ENCODE results near the gene ZFP57. TPM values are rescaled to one million over a fixed set of nuclear protein-coding genes. Genes with fewer than 3 reads are reported as not detected.

The ZFP57 gene
- total RNA-seq, 2 donors from 2014 or later: 0.30 to 12.6 TPM

DNA sequence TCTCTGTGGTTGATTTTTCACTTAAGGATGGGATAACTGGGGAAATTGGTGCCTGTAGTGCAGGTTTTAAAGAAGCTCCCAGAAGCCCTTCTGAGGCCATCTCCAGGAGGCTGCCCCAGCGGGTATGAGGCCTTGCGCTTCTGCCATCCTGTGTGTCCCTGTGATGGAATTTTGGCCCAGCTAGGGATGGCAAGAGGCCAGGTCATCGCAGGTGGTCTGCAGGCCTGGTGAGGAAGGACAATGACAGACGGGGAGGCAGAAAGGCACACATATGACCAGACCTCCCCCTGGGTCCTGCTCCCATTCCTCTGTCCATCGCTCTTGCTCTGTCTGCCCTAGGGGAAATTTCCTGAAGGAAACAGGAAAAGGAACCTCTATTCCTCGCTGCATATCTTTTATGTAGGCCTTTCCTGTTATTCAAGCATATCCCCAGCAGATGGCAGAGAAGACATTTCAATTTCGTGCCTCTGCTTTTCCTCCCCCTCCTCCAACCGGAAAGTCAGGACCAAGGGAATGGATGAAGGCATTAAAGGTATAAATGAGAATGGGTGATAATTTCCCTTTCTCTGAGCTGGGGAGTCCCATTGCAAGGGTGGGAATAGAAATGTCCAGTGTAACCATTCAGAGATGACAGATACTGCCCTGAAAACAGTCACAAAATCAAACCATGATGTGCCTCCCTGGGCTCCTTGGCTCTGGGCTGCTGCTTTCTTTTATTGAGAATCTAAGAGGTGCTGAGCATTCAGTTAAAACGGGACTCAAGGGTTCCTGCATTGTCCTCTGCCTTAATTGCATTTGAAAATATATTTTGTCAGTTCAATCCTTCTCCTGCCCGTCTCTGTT, 24.7 kb upstream of the ZFP57 start:
- no peaks in the 10 kb centered on the region for H3K9me3 ChIP-seq
- H3K36me3 ChIP-seq: no peaks in the 10 kb centered on the region
- DNase-seq (ENCODE audit: low spot score): no peak
- no peaks in the 10 kb centered on the region for H3K4me1 ChIP-seq
- H3K27me3 ChIP-seq: no peaks in the 10 kb centered on the region
- no peak overlapping the region for H3K4me3 ChIP-seq
- no peak overlapping the region for H3K27ac ChIP-seq
- peak; percentile 44 to 74 for TF ChIP-seq CTCF (IDR thresholded peaks at IDR 0.05)

DNA sequence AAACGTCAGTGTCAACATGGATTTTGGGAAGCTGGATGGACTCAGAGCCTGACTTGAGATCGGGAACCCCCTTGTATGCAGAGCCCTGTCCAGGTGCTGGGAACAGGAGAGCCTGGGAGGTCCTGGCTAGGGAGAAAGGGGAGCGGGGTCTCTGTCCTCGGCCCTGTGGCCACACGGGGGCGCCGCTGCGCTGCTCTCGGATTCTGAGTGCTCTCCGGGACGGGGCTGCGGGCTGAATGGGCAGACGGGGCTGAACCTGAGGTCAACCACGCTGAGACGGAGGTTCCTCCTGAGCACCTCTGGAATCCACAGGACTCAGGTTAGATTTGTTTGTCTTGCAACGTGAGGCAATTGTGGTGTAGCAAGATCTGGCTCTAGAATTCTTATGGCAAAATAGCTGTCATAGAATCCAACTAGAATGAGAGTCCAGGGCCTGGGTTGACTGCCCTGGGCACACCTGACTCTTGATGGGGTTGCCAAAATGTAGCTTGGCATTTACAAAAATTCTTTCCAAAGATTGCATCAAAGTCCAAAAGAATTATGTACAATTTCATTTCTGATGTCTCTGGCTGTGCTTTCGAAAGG, 21.7 kb upstream of the ZFP57 start:
- Histone ChIP-seq H3K4me3 (no peak overlapping the region), H3K27ac (no peak overlapping the region), H3K4me1 (no peaks in the 10 kb centered on the region), H3K27me3 (no peaks in the 10 kb centered on the region), H3K9me3 (no peaks in the 10 kb centered on the region), H3K36me3 (no peaks in the 10 kb centered on the region)
- peak; percentile 26 to 52 for TF ChIP-seq CTCF (IDR thresholded peaks at IDR 0.05)
- no peak for DNase-seq (ENCODE audit: low spot score)

DNA sequence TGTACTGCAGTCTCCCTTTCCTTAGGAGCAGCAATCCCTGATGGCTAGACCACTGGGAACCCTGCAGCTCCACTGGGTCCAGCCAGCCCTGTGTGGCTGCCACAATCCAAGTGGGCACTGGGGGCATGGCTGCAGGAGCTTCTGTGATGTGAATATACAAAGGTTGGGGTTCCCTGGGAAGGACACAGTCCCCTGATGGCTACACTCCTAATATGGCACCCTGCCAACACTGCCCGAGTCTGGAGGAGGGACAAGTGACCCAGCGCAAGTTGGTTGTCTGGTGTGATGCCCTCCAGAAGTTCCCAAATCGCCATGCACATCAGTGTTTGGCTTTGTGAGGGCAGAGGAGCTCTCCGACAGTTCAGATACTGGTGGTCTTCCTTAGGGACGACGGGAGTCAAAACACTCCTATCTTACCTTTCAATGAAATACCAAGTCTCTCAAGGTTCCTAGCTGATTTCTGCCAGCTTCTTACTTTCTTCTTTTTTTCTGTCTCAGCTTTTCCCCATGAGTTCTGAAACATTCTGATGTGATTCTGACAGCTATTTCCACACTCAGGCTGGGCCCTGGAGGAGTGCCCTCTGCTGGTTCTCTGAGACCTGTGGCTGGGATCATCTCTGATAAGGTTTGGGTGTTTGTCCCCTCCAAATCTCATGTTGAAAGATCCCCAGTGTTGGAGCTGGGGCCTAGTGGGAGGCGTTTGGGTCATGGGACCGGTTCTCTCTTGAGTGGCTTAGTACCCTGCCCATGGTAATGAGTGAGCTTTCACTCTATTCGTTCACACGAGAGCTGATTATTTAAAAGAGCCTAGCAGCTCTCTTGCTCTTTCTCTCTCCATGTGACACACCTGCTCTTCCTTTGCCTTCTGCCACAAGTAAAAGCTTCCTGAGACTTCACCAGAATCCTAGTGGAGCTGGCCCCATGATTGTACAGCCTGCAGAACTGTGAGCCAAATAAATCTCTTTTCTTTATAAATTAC, 15.5 kb upstream of the ZFP57 start:
- TF ChIP-seq CTCF (IDR thresholded peaks at IDR 0.05): peak; percentile 34 to 56
- H3K4me3 ChIP-seq: no peak overlapping the region
- H3K27ac ChIP-seq: no peak overlapping the region
- H3K27me3 ChIP-seq: no peaks in the 10 kb centered on the region
- no peaks in the 10 kb centered on the region for H3K4me1 ChIP-seq
- DNase-seq (ENCODE audit: low spot score): no peak
- H3K9me3 ChIP-seq: peaks cover 0 to 3% of the 10 kb centered on the region in 2 donors
- H3K36me3 ChIP-seq: no peaks in the 10 kb centered on the region

DNA sequence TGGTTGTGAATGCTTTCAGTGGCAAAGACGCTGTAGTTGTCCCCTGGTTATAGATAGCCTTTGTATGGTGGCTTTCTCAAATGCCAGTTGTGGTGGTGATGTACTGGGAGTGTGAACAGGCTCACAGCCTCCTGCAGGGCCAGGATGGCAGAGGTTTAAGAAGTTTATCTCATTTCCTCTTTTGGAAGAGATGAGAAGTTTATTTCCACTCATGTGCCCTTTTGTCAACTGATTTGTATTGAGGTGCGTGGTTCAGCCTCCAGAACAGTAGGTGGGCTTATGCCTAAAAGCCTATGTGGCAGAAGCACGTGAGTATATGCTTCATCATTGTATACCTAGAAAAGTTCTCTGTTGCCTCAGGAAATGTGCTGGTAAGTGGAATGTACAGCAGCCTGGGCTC, 13.7 kb upstream of the ZFP57 start:
- Histone ChIP-seq H3K9me3 (peaks cover 0 to 3% of the 10 kb centered on the region in 2 donors), H3K4me1 (no peaks in the 10 kb centered on the region), H3K4me3 (no peak overlapping the region), H3K36me3 (no peaks in the 10 kb centered on the region), H3K27ac (no peak overlapping the region), H3K27me3 (no peaks in the 10 kb centered on the region)
- no peak for TF ChIP-seq CTCF (IDR thresholded peaks at IDR 0.05)
- DNase-seq (ENCODE audit: low spot score): no peak

GRCh38 chr6:29685718-29686326, 4.9 kb upstream of the ZFP57 start:
- TF ChIP-seq CTCF (IDR thresholded peaks at IDR 0.05): peak; percentile 30 to 60
- Histone ChIP-seq H3K27me3 (no peaks in the 10 kb centered on the region), H3K9me3 (no peaks in the 10 kb centered on the region), H3K4me1 (no peaks in the 10 kb centered on the region), H3K36me3 (no peaks in the 10 kb centered on the region), H3K27ac (no peak overlapping the region), H3K4me3 (no peak overlapping the region)
- DNase-seq (ENCODE audit: low spot score): no peak
